Measurements from ENCODE around the gene GPRC5C.

DNA sequence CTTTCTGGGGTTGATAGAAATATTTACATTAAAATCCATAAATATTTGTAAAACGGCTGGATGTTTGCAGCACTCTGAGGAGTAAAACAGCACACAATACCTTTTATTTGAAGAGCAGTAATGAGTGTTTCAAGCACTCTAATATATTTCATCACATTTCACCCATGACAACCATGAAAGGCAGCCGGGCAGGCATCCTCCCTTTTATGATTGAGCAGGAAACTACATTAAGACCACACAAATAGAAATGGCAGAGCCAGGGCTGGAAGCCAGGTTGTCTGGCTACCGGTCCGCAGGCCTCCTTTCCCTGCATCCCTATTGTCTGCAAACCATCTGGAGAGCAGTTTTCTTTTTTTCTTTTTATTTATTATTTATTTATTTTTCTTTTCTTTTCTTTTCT is 23.1 kb upstream of the GPRC5C start:
- no peak for TF ChIP-seq EZH2 (IDR thresholded peaks at IDR 0.05; ENCODE audit: borderline replicate concordance, insufficient read depth, low read length, poor library complexity, severe bottlenecking)
- no peak for TF ChIP-seq POLR2AphosphoS5 (IDR thresholded peaks at IDR 0.05)
- TF ChIP-seq, protein P1, sequence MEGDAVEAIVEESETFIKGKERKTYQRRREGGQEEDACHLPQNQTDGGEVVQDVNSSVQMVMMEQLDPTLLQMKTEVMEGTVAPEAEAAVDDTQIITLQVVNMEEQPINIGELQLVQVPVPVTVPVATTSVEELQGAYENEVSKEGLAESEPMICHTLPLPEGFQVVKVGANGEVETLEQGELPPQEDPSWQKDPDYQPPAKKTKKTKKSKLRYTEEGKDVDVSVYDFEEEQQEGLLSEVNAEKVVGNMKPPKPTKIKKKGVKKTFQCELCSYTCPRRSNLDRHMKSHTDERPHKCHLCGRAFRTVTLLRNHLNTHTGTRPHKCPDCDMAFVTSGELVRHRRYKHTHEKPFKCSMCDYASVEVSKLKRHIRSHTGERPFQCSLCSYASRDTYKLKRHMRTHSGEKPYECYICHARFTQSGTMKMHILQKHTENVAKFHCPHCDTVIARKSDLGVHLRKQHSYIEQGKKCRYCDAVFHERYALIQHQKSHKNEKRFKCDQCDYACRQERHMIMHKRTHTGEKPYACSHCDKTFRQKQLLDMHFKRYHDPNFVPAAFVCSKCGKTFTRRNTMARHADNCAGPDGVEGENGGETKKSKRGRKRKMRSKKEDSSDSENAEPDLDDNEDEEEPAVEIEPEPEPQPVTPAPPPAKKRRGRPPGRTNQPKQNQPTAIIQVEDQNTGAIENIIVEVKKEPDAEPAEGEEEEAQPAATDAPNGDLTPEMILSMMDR (IDR thresholded peaks at IDR 0.05; ENCODE audit: poor library complexity, severe bottlenecking): no peak
- TF ChIP-seq TAF1 (IDR thresholded peaks at IDR 0.05; ENCODE audit: low read depth): no peak
- no peak for TF ChIP-seq RAD21 (conservative IDR thresholded peaks at IDR 0.05)
- TF ChIP-seq, protein P2, sequence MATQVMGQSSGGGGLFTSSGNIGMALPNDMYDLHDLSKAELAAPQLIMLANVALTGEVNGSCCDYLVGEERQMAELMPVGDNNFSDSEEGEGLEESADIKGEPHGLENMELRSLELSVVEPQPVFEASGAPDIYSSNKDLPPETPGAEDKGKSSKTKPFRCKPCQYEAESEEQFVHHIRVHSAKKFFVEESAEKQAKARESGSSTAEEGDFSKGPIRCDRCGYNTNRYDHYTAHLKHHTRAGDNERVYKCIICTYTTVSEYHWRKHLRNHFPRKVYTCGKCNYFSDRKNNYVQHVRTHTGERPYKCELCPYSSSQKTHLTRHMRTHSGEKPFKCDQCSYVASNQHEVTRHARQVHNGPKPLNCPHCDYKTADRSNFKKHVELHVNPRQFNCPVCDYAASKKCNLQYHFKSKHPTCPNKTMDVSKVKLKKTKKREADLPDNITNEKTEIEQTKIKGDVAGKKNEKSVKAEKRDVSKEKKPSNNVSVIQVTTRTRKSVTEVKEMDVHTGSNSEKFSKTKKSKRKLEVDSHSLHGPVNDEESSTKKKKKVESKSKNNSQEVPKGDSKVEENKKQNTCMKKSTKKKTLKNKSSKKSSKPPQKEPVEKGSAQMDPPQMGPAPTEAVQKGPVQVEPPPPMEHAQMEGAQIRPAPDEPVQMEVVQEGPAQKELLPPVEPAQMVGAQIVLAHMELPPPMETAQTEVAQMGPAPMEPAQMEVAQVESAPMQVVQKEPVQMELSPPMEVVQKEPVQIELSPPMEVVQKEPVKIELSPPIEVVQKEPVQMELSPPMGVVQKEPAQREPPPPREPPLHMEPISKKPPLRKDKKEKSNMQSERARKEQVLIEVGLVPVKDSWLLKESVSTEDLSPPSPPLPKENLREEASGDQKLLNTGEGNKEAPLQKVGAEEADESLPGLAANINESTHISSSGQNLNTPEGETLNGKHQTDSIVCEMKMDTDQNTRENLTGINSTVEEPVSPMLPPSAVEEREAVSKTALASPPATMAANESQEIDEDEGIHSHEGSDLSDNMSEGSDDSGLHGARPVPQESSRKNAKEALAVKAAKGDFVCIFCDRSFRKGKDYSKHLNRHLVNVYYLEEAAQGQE (IDR thresholded peaks at IDR 0.05; ENCODE audit: borderline replicate concordance): no peak
- TF ChIP-seq MXI1 (conservative IDR thresholded peaks at IDR 0.05; ENCODE audit: poor library complexity, severe bottlenecking): no peak
- no peak for TF ChIP-seq SMC3 (conservative IDR thresholded peaks at IDR 0.05; ENCODE audit: poor library complexity)
- TF ChIP-seq EP300 (conservative IDR thresholded peaks at IDR 0.05; ENCODE audit: poor library complexity, severe bottlenecking): no peak

All from neural cell (in vitro differentiated cells).